IMR-90 (cell line): ENCODE results near the gene H6PD.

Experiments
- BHLHE40 ChIP-seq: fragments of 150-350 bp; IDR thresholded peaks from 2 replicates; pipeline ENCODE4 v1.6.1; 2016; ENCODE audit warnings: mild to moderate bottlenecking, low read depth, low read length
- CEBPB ChIP-seq: IDR thresholded peaks from 2 replicates; pipeline ENCODE4 v1.6.1; 2012; ENCODE audit warnings: low read depth, low read length, improper control_type of control experiment
- FOS ChIP-seq: fragments of 150-350 bp; IDR thresholded peaks from 2 replicates; pipeline ENCODE4 v1.6.1; 2016; ENCODE audit warnings: low read depth, low read length
- MAFK ChIP-seq: IDR thresholded peaks from 2 replicates; pipeline ENCODE4 v1.6.1; 2012; ENCODE audit warnings: low read depth, low read length, improper control_type of control experiment
- MAZ ChIP-seq: IDR thresholded peaks from 2 replicates; pipeline ENCODE4 v1.6.1; 2012; ENCODE audit warnings: low read depth, mild to moderate bottlenecking, low read length, improper control_type of control experiment, moderate library complexity, borderline replicate concordance
- POLR2A ChIP-seq: IDR thresholded peaks from 2 replicates; pipeline ENCODE4 v1.6.1; 2012; ENCODE audit warnings: mild to moderate bottlenecking, low read depth, low read length
- RCOR1 ChIP-seq: IDR thresholded peaks from 2 replicates; pipeline ENCODE4 v1.6.1; 2012; ENCODE audit warnings: mild to moderate bottlenecking, low read length, improper control_type of control experiment; ENCODE audit not compliant: insufficient replicate concordance
- SMC3 ChIP-seq: fragments of 150-350 bp; IDR thresholded peaks from 2 replicates; pipeline ENCODE4 v1.6.1; 2016; ENCODE audit warnings: low read depth, mild to moderate bottlenecking, antibody characterized with exemption, low read length, moderate library complexity
- USF2 ChIP-seq: fragments of 150-350 bp; IDR thresholded peaks from 2 replicates; pipeline ENCODE4 v1.6.1; 2017; ENCODE audit warnings: mild to moderate bottlenecking, antibody characterized with exemption, low read length, low read depth
- TF ChIP-seq, protein P1 (sequence below): conservative IDR thresholded peaks from 2 replicates; pipeline ENCODE4 v1.5.1; 2012; ENCODE audit warnings: mild to moderate bottlenecking, low read depth, low read length, improper control_type of control experiment
- TF ChIP-seq, protein P2 (sequence below): fragments of 150-350 bp; IDR thresholded peaks from 2 replicates; pipeline ENCODE4 v1.6.1; 2016; ENCODE audit warnings: low read depth, mild to moderate bottlenecking, low read length, moderate library complexity, borderline replicate concordance

- TF ChIP-seq CEBPB, result no peak
- TF ChIP-seq, protein P1, sequence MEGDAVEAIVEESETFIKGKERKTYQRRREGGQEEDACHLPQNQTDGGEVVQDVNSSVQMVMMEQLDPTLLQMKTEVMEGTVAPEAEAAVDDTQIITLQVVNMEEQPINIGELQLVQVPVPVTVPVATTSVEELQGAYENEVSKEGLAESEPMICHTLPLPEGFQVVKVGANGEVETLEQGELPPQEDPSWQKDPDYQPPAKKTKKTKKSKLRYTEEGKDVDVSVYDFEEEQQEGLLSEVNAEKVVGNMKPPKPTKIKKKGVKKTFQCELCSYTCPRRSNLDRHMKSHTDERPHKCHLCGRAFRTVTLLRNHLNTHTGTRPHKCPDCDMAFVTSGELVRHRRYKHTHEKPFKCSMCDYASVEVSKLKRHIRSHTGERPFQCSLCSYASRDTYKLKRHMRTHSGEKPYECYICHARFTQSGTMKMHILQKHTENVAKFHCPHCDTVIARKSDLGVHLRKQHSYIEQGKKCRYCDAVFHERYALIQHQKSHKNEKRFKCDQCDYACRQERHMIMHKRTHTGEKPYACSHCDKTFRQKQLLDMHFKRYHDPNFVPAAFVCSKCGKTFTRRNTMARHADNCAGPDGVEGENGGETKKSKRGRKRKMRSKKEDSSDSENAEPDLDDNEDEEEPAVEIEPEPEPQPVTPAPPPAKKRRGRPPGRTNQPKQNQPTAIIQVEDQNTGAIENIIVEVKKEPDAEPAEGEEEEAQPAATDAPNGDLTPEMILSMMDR, result no peak
- no peak for TF ChIP-seq POLR2A
- TF ChIP-seq USF2, result no peak
- TF ChIP-seq MAZ, result no peak
- TF ChIP-seq, protein P2, sequence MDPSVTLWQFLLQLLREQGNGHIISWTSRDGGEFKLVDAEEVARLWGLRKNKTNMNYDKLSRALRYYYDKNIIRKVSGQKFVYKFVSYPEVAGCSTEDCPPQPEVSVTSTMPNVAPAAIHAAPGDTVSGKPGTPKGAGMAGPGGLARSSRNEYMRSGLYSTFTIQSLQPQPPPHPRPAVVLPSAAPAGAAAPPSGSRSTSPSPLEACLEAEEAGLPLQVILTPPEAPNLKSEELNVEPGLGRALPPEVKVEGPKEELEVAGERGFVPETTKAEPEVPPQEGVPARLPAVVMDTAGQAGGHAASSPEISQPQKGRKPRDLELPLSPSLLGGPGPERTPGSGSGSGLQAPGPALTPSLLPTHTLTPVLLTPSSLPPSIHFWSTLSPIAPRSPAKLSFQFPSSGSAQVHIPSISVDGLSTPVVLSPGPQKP, result no peak
- no peak for TF ChIP-seq FOS
- no peak for TF ChIP-seq BHLHE40
- no peak for TF ChIP-seq MAFK
- TF ChIP-seq RCOR1, result no peak
- no peak for TF ChIP-seq SMC3
Observed at GRCh38 chr1:9279172-9279840, 44.7 kb downstream of the H6PD start.
